GM12864 (cell line): ENCODE measurements around the gene VGLL4.

Source experiments
- DNase-seq: peaks from one replicate; pipeline ENCODE4 v3.0.0-alpha.2; 2011; ENCODE audit warnings: low read depth
- H3K4me3 ChIP-seq: 2 replicates; pipeline ENCODE4 v1.5.1; 2011; ENCODE audit warnings: mild to moderate bottlenecking, low read depth, low read length, control low read depth
- TF ChIP-seq, protein P1 (sequence below): IDR thresholded peaks from 2 replicates; pipeline ENCODE4 v1.5.1; 2011; ENCODE audit warnings: low read depth, mild to moderate bottlenecking, moderate library complexity, low read length, control low read depth, inconsistent platforms; ENCODE audit errors: missing control alignments

VGLL4 gene

GRCh38 chr3:11613851-11614487, 29.7 kb downstream of the VGLL4 start:
- H3K4me3 ChIP-seq, result no peak overlapping the region

GRCh38 chr3:11613319-11613718, 30.4 kb downstream of the VGLL4 start:
- DNase-seq, result no peak
- H3K4me3 ChIP-seq, result no peak overlapping the region
- TF ChIP-seq, protein P1, sequence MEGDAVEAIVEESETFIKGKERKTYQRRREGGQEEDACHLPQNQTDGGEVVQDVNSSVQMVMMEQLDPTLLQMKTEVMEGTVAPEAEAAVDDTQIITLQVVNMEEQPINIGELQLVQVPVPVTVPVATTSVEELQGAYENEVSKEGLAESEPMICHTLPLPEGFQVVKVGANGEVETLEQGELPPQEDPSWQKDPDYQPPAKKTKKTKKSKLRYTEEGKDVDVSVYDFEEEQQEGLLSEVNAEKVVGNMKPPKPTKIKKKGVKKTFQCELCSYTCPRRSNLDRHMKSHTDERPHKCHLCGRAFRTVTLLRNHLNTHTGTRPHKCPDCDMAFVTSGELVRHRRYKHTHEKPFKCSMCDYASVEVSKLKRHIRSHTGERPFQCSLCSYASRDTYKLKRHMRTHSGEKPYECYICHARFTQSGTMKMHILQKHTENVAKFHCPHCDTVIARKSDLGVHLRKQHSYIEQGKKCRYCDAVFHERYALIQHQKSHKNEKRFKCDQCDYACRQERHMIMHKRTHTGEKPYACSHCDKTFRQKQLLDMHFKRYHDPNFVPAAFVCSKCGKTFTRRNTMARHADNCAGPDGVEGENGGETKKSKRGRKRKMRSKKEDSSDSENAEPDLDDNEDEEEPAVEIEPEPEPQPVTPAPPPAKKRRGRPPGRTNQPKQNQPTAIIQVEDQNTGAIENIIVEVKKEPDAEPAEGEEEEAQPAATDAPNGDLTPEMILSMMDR, result no peak

More at GRCh38 chr3:11613851-11614487, 29.7 kb downstream of the VGLL4 start:
- TF ChIP-seq, protein P1, result no peak
- no peak for DNase-seq

DNA sequence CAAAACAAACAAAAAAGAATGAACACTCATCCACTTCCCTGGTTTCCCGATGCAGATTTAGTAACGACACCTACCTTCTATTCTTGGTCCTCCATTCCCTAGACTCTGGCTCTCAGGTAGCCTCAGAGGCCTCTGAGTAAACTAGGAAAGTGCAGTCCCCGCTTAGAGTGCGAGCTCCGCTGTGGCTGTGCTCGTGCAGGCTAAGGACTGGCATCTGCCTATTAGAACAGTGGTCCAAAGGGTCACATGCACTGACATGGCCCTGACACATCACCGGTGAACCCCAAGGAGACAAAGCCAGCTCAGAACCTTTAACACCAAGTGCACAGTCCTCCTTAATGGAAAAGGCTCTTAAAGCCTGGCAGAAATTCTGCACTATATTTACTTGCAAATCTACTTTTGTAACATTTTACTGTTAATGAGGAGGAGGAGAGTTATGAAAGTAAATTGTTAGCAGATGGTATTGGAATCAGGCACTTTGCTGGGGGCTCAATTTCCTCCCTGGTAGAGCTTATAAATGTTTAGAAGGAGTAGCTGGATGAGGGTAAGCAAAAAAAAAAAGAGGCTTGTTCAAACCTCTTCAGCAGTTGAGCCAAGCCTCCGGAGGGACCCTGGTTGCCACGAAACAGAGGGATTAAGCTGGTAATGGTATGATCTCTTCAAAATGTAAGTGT, 31.1 kb downstream of the VGLL4 start:
- DNase-seq, result no peak
- H3K4me3 ChIP-seq, result no peak overlapping the region
- TF ChIP-seq, protein P1, result no peak

- no peak for DNase-seq
- TF ChIP-seq, protein P1, result no peak
- H3K4me3 ChIP-seq, result no peak overlapping the region
Observed at GRCh38 chr3:11611341-11611799, 32.3 kb downstream of the VGLL4 start.

DNA sequence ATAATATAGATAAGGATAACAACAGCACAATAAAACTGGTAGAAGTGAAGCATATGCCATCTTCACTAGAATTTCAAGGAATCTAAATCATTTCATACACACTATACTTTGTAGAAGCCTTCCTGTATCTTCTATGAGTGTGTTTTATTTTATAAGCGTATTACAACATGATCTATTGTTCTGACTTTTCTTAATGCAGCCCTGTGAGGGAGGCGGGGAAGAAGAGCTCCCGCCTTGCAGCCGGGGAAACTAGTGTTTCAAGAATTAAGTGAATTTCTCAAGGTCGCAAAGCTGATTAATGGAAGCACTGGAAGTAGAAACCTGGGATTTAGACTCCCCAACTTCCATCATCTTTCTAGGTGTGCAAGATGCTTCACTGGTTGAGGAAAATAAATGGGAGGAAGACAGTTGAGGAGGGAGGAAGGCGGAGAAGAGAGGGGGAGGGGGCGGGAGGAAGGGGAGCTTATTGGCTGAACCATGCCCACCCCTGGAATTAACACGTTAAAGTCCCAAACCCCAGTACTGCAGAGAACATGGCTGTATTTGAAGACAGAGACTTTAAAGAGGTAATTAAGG, 32.9 kb downstream of the VGLL4 start:
- TF ChIP-seq, protein P1, result no peak
- no peak overlapping the region for H3K4me3 ChIP-seq
- no peak for DNase-seq

GRCh38 chr3:11610044-11610671, 33.6 kb downstream of the VGLL4 start:
- no peak for DNase-seq
- H3K4me3 ChIP-seq, result no peak overlapping the region
- TF ChIP-seq, protein P1, result no peak
